SK-N-SH (cell line): Measurements from ENCODE around the gene MAOB.

ENCODE experiments used
- YY1 ChIP-seq: IDR thresholded peaks from 2 replicates; pipeline ENCODE4 v1.4.0; 2012; ENCODE audit warnings: low read depth, mild to moderate bottlenecking
- TF ChIP-seq, protein P1 (sequence below): fragments of 200-600 bp; sonication (generic); IDR thresholded peaks from 2 replicates; pipeline ENCODE4 v1.6.1; 2017; ENCODE audit warnings: antibody characterized with exemption, mild to moderate bottlenecking, moderate library complexity
- TF ChIP-seq, protein P2 (sequence below): IDR thresholded peaks from 2 replicates; pipeline ENCODE4 v1.4.0; 2012; ENCODE audit warnings: low read depth, borderline replicate concordance

DNA sequence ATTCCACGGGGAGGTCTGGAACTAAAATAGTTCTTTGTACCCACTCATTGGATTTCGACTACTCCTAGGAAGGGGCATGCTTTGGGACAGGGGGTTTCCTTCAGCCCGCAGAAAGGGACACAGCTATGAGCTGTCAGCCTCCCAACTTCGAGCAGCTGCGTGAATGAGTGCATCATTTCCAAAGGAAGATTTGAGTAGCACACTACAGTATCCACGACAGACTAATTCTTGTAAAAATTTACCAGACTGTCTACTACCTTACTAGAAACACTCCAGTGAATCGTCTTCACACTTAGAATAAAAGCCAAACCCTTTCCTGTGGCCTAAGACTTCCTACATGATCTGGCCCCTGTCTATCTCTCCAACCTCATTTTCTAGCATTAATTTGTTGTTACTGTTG lies 124.2 kb downstream of the MAOB start:
- TF ChIP-seq YY1, result no peak
- TF ChIP-seq, protein P1, sequence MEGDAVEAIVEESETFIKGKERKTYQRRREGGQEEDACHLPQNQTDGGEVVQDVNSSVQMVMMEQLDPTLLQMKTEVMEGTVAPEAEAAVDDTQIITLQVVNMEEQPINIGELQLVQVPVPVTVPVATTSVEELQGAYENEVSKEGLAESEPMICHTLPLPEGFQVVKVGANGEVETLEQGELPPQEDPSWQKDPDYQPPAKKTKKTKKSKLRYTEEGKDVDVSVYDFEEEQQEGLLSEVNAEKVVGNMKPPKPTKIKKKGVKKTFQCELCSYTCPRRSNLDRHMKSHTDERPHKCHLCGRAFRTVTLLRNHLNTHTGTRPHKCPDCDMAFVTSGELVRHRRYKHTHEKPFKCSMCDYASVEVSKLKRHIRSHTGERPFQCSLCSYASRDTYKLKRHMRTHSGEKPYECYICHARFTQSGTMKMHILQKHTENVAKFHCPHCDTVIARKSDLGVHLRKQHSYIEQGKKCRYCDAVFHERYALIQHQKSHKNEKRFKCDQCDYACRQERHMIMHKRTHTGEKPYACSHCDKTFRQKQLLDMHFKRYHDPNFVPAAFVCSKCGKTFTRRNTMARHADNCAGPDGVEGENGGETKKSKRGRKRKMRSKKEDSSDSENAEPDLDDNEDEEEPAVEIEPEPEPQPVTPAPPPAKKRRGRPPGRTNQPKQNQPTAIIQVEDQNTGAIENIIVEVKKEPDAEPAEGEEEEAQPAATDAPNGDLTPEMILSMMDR, result no peak
- TF ChIP-seq, protein P2, sequence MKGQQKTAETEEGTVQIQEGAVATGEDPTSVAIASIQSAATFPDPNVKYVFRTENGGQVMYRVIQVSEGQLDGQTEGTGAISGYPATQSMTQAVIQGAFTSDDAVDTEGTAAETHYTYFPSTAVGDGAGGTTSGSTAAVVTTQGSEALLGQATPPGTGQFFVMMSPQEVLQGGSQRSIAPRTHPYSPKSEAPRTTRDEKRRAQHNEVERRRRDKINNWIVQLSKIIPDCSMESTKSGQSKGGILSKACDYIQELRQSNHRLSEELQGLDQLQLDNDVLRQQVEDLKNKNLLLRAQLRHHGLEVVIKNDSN, result no peak
